Liver (tissue), 3 donors: Measurements from ENCODE around the gene SLBP.

Experiments
- ATF3 ChIP-seq: IDR thresholded peaks from 2 replicates; pipeline ENCODE4 v1.6.1; 2016; ENCODE audit warnings: antibody characterized with exemption
- CTCF ChIP-seq: fragments of 150-350 bp; IDR thresholded peaks from 2 replicates; pipeline ENCODE4 v1.5.1; 2017; ENCODE audit warnings: improper control_type of control experiment, low read depth, low read length; ENCODE audit not compliant: missing input control
- EGR1 ChIP-seq, 2 donors: IDR thresholded peaks; 2 replicates each; pipeline ENCODE4 v1.6.1; 2016 to 2018; ENCODE audit warnings: antibody characterized with exemption in 2 of 2, low read depth in 2 of 2
- FOXA2 ChIP-seq: IDR thresholded peaks from 2 replicates; pipeline ENCODE4 v1.6.1; 2016; ENCODE audit warnings: antibody characterized with exemption
- GABPA ChIP-seq, 2 donors: IDR thresholded peaks in 1 of 2; conservative IDR thresholded peaks in 1 of 2; 2 replicates each; pipeline ENCODE4 v1.6.1; 2016; ENCODE audit warnings: antibody characterized with exemption in 2 of 2, mild to moderate bottlenecking in 1 of 2, moderate library complexity in 1 of 2
- HNF4G ChIP-seq: IDR thresholded peaks from 2 replicates; pipeline ENCODE4 v1.6.1; 2016; ENCODE audit warnings: antibody characterized with exemption
- JUND ChIP-seq, 2 donors: IDR thresholded peaks; 2 replicates each; pipeline ENCODE4 v1.6.1; 2016; ENCODE audit warnings: antibody characterized with exemption in 2 of 2
- NR2F2 ChIP-seq: IDR thresholded peaks from 2 replicates; pipeline ENCODE4 v1.6.1; 2016; ENCODE audit warnings: antibody characterized with exemption
- RAD21 ChIP-seq, 2 donors: IDR thresholded peaks; 2 replicates each; pipeline ENCODE4 v1.6.1; 2016; ENCODE audit warnings: antibody characterized with exemption in 2 of 2, mild to moderate bottlenecking in 2 of 2
- REST ChIP-seq: IDR thresholded peaks from 2 replicates; pipeline ENCODE4 v1.6.1; 2016; ENCODE audit warnings: antibody characterized with exemption, mild to moderate bottlenecking
- TAF1 ChIP-seq: conservative IDR thresholded peaks from 2 replicates; pipeline ENCODE4 v1.6.1; 2016; ENCODE audit warnings: antibody characterized with exemption, mild to moderate bottlenecking
- YY1 ChIP-seq: IDR thresholded peaks from 2 replicates; pipeline ENCODE4 v1.6.1; 2016; ENCODE audit warnings: antibody characterized with exemption, mild to moderate bottlenecking
- ZBTB33 ChIP-seq: IDR thresholded peaks from 2 replicates; pipeline ENCODE4 v1.6.1; 2016; ENCODE audit warnings: antibody characterized with exemption
- donor health status: healthy.
- donor health status: healthy.

- TF ChIP-seq CTCF (no peak), RAD21 (IDR thresholded peaks at IDR 0.05) (no peak), FOXA2 (peak; percentile 30), GABPA (IDR thresholded peaks at IDR 0.05 in 1 of 2, conservative IDR thresholded peaks at IDR 0.05 in 1 of 2) (no peak), TAF1 (no peak), REST (peak; percentile 85), ATF3 (no peak), YY1 (peak; percentile 67), NR2F2 (no peak), EGR1 (IDR thresholded peaks at IDR 0.05; ENCODE audit: low read depth in 2 of 2) (peak in 1 of 2 donors; percentile 63), ZBTB33 (no peak), JUND (IDR thresholded peaks at IDR 0.05) (no peak), HNF4G (peak; percentile 86)
Observed at GRCh38 chr4:1745165-1745564, 33.0 kb upstream of the SLBP start.
